Activated CD4-positive, alpha-beta T cell treated with anti-CD3 and anti-CD28 coated beads, Interleukin-2, amount 10 ng/mL, durations not matched to agents 7 days and 5 days (primary cell): ENCODE data around the gene KRTAP12-4. TPM values are rescaled to one million over a fixed set of nuclear protein-coding genes. Genes with fewer than 3 reads are reported as not detected.
"Not testable (repeated sequence)": the region's sequence is repeated elsewhere in the genome, so short reads cannot be mapped to it uniquely, and the experiment has no call there.

Experiments used
- CTCF ChIA-PET: fragments of 350-600 bp; sonication (Branson Sonifier 250); formaldehyde crosslinking; loops from one replicate; lab custom pipeline; 2021; ENCODE audit warnings: antibody characterized with exemption; lab: Charles Lee
- POLR2A ChIA-PET: fragments of 350-600 bp; sonication (Branson Sonifier 250); formaldehyde crosslinking; loops from one replicate; lab custom pipeline; 2021; ENCODE audit warnings: antibody characterized with exemption; lab: Charles Lee
- DNase-seq: peaks from one replicate; pipeline ENCODE4 v3.0.0-alpha.2; 2020
- H3K27ac Mint-ChIP-seq: one replicate; pipeline ENCODE4 v1.8.0; 2021; ENCODE audit warnings: mild to moderate bottlenecking, moderate library complexity, mixed read lengths
- H3K27me3 Mint-ChIP-seq: one replicate; pipeline ENCODE4 v1.8.0; 2021; ENCODE audit warnings: mixed read lengths
- H3K36me3 Mint-ChIP-seq: one replicate; pipeline ENCODE4 v1.8.0; 2021; ENCODE audit warnings: low read depth, mixed read lengths
- H3K4me1 Mint-ChIP-seq: one replicate; pipeline ENCODE4 v1.8.0; 2021; ENCODE audit warnings: mixed read lengths
- H3K4me3 Mint-ChIP-seq: one replicate; pipeline ENCODE4 v1.8.0; 2021; ENCODE audit warnings: mild to moderate bottlenecking, moderate library complexity, mixed read lengths
- H3K9me3 Mint-ChIP-seq: one replicate; pipeline ENCODE4 v1.8.0; 2021; ENCODE audit warnings: mixed read lengths
- total RNA-seq, 2 experiments: library from RNA; stranded (reverse); gene quantifications; one replicate each; pipeline ENCODE4 v1.2.3, GENCODE V29; 2021

KRTAP12-4 gene
- total RNA-seq, 2 experiments from 2014 or later: not detected

DNA sequence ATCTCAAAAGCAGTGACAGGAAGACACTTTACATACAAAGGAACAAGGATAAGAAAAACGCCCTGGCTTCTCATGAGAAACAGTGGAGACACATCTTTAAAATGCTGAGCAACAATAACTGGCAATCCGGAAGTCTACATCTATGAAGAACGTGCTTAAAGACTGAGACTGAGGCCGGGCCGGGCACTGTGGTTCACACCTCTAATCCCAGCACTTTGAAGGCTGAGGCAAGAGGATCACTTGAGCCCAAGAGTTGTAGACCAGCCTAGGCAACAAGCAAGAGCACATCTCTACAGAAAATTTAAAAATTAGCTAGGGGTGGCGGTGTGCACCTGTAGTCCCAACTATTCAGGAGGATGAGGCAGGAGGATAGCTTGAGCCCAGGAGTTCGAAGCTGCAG, 29.6 kb upstream of the KRTAP12-4 start:
- peaks cover 5% of the 10 kb centered on the region for H3K4me1 Mint-ChIP-seq
- H3K9me3 Mint-ChIP-seq: no peaks in the 10 kb centered on the region
- no peak overlapping the region for H3K4me3 Mint-ChIP-seq
- ChIA-PET POLR2A (no interaction called here), CTCF (interaction anchor here (1.0 kb wide), 1 partner anchor 39 kb away, joined by 3 read pairs; no protein-coding TSS in a partner anchor)
- H3K36me3 Mint-ChIP-seq: no peaks in the 10 kb centered on the region
- H3K27ac Mint-ChIP-seq: no peak overlapping the region
- no peak for DNase-seq
- peaks cover 10% of the 10 kb centered on the region for H3K27me3 Mint-ChIP-seq

DNA sequence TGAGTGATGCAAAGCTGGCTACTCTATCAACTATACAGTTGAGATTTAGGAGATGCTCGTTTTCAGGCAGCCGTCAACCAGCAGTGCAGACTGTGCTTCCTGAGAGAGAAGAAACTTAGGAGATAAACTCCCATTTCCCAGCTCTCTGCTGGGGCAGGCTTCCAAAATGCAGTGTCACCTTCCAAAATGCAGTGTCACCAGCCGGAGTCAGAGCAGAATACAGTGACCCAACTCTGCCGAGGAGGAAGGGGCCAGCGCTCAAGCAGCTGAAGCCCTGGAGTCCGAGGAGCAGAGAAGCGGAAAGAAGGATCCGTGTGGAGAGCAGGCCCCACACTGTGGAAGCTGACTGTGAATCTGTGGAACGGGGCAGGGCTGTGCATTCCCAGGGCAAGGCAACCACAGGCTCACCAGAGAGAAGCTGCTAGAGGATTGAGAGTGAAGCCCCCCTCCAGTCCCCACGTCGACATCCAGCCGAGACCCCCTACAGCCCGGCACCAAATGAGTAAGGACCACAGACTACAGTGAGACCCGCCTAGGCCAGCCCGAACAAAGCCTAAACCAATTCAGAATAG, 28.2 kb upstream of the KRTAP12-4 start:
- POLR2A ChIA-PET: no interaction called here
- no peak for DNase-seq
- Mint-ChIP-seq H3K27me3 (peaks cover 10% of the 10 kb centered on the region), H3K27ac (no peak overlapping the region), H3K4me1 (peaks cover 5% of the 10 kb centered on the region), H3K36me3 (no peaks in the 10 kb centered on the region), H3K4me3 (no peak overlapping the region), H3K9me3 (no peaks in the 10 kb centered on the region)
- CTCF ChIA-PET: interaction anchor here (1.1 kb wide), 1 partner anchor 14 kb away, joined by 3 read pairs; no protein-coding TSS in a partner anchor

DNA sequence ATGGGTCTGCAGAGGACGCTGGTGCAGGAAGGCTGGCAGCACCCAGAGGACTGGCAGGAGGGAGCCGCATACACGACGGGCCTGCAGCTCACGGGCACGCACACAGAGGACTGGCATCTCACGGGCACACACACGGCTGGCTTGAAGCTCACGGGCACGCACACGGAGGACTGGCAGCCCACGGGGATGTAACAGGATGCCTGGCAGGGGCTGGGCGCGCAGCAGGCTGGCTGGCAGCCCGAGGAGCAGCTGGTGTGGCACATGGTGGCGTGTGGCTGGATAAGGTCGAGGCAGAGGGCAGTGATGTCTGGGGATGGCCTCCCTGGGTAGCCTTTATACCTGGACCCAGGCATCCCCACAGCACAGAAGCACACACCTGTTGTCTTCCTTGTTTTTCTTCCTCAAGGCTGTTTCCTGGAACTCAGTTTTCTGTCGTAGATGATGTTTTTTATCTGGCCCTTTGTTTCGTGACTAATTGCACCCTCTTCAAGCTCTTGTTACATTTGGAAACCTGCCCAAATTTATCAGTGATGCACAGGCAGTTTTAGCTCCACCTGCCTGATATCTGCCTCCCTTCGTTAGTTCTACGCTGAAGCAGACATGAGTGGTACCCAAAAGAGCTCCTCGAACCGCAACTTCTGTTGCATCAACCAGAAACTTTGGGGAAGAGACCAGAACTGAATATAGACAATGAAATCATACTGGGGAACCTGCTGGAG, 27.6 kb upstream of the KRTAP12-4 start, which contains the start of gene KRTAP12-1:
Gene KRTAP12-1, minus strand, starts transcription at position 303 of the 719 bp plus-strand sequence. Its CDS starts 40 bp downstream, at position 263.
- CTCF ChIA-PET: interaction anchor here (1.1 kb wide), 1 partner anchor 13 kb away, joined by 3 read pairs; no protein-coding TSS in a partner anchor
- no peaks in the 10 kb centered on the region for H3K9me3 Mint-ChIP-seq
- H3K27ac Mint-ChIP-seq: no peak within 1 kb of the TSS
- no peaks in the 10 kb centered on the region for H3K36me3 Mint-ChIP-seq
- POLR2A ChIA-PET: no interaction called here
- H3K4me3 Mint-ChIP-seq: no peak within 1 kb of the TSS
- DNase-seq: no peak
- H3K4me1 Mint-ChIP-seq: peaks cover 5% of the 10 kb centered on the region
- H3K27me3 Mint-ChIP-seq: peaks cover 10% of the 10 kb centered on the region

DNA sequence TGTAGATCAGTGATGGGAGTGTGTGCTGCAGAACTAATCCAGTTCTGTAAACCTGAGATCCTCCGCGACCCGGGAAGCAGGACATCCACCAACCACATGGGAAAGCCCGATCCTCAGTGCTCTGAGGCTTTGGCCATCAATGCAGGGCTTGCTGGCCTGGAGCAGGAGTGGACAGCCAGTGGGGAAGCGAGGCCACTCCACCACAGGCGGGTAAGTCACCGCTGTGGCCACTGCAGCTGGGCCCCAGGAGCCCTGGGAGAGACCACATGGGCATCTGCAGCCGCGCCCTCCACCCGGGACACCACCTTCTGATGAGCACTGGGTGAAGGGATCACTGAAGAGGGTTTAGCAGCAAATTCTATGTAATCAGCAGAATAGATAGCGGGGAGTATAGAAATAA, 26.7 kb upstream of the KRTAP12-4 start:
- no peaks in the 10 kb centered on the region for H3K9me3 Mint-ChIP-seq
- H3K4me3 Mint-ChIP-seq: no peak overlapping the region
- no peak for DNase-seq
- CTCF ChIA-PET: no interaction called here
- H3K27me3 Mint-ChIP-seq: peaks cover 10% of the 10 kb centered on the region
- H3K27ac Mint-ChIP-seq: no peak overlapping the region
- H3K36me3 Mint-ChIP-seq: no peaks in the 10 kb centered on the region
- POLR2A ChIA-PET: no interaction called here
- peaks cover 3% of the 10 kb centered on the region for H3K4me1 Mint-ChIP-seq

DNA sequence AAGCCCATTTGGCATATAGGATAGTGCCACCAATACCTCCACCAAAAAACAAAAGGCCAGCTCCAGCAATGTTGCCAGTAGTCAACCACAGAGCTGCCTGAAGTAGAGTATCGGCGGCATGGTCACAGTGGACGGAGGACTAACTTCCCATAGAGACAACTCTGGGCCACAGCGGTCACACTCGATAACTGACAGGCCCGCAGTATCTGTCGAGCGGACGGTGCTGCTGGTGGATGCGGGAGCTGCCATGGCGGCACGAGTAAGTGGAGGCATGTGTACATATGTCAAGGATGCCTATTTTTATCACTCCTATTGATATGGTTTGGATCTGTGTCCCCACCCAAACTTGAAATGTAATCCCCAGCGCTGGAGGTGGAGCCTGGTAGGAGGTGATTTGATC, 23.4 kb upstream of the KRTAP12-4 start:
- H3K9me3 Mint-ChIP-seq: peaks cover 8% of the 10 kb centered on the region
- peaks cover 10% of the 10 kb centered on the region for H3K27me3 Mint-ChIP-seq
- CTCF ChIA-PET: interaction anchor here (0.5 kb wide), 1 partner anchor 72 kb away, joined by 3 read pairs; no protein-coding TSS in a partner anchor
- POLR2A ChIA-PET: no interaction called here
- no peak for DNase-seq
- H3K4me1 Mint-ChIP-seq: no peaks in the 10 kb centered on the region
- no peak overlapping the region for H3K27ac Mint-ChIP-seq
- peaks cover 6% of the 10 kb centered on the region for H3K36me3 Mint-ChIP-seq
- H3K4me3 Mint-ChIP-seq: no peak overlapping the region

DNA sequence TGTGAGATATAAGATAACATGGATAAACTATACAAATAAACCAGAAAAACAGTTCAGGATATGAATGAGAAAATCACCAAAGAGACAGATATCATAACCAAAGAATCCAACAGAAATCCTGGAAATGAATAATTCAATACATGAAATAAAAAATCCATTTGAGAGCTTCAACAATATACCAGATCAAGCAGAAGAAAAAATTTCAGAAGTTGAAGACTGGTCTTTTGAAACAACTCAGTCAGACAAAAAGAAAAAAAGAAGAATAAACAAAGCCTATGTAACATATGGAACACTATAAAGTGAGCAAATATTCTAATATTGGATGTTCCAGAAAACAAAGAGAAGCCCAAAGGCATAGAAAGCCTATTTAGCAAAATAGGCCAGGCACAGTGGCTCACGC, 17.5 kb upstream of the KRTAP12-4 start:
- no peak for DNase-seq
- Mint-ChIP-seq H3K4me3 (no peak overlapping the region), H3K27me3 (peaks cover 12% of the 10 kb centered on the region), H3K27ac (no peak overlapping the region), H3K9me3 (peaks cover 34% of the 10 kb centered on the region), H3K36me3 (peaks cover 12% of the 10 kb centered on the region), H3K4me1 (no peaks in the 10 kb centered on the region)
- ChIA-PET CTCF (no interaction called here), POLR2A (no interaction called here)

DNA sequence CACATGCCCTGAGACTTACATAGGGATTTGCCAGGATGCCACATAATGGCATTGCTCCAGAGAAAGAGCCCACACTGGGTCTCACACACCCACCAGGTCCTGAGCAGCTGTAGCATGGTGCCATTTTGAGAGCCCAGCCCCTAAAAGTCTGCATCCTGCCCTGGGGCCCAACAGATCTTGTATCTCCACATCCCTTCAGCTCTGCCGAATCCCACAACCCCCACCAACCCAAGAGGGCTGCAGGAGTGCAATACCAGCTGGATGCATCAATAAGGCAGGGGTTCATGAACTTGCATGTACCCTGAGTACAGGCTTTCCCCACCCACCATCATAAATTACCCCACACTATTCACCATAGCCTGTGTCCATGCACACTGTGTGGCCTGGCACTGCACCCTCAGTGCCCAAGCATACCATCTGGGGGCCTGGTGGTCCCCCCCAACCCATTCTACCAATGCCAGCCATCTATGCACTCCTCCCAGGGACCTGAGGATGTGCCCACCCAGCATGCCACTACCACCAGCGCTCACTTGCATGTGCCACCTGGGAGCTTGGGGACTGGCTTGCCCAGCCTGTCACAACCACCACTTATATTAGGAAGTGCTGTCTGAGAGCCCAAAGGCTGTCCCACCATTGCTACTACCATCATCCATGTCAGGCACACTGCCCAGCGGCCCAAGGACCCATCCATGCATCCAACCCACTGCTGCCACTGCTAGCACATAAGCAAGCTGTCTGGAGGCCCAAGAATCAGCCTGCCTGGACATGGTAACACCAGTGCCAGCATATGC, 16.4 kb upstream of the KRTAP12-4 start:
- CTCF ChIA-PET: no interaction called here
- POLR2A ChIA-PET: no interaction called here
- H3K27ac Mint-ChIP-seq: no peak overlapping the region

DNA sequence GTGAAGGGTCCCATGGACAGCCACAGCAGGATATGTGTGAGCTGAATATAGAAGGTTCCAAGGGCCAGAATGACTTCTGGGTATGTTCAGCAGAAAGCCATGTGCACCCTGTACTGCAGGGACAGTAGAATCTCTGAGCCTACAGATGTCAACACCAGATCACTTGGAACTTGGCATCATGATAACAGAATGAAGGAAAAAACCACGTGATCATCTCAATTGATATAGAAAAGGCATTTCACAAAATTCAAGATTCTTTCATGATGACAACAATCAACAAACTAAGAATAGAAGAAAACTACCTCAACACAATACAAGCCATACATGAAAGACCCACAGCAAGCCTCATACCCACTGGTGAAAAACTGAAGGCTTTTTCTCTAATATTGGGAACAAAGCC, 13.2 kb upstream of the KRTAP12-4 start:
- no peak overlapping the region for H3K27ac Mint-ChIP-seq
- H3K4me3 Mint-ChIP-seq: no peak overlapping the region
- POLR2A ChIA-PET: no interaction called here
- peaks cover 11% of the 10 kb centered on the region for H3K27me3 Mint-ChIP-seq
- H3K9me3 Mint-ChIP-seq: peaks cover 27% of the 10 kb centered on the region
- CTCF ChIA-PET: interaction anchor here (0.9 kb wide), 1 partner anchor 13 kb away, joined by 3 read pairs; the partner anchor contains the start of gene KRTAP12-4
- H3K4me1 Mint-ChIP-seq: no peaks in the 10 kb centered on the region
- peaks cover 4% of the 10 kb centered on the region for H3K36me3 Mint-ChIP-seq
- DNase-seq: no peak

More for the DNA sequence above, 16.4 kb upstream of the KRTAP12-4 start:
- Mint-ChIP-seq H3K4me3 (no peak overlapping the region), H3K36me3 (peaks cover 12% of the 10 kb centered on the region), H3K9me3 (peaks cover 34% of the 10 kb centered on the region), H3K4me1 (no peaks in the 10 kb centered on the region), H3K27me3 (peaks cover 12% of the 10 kb centered on the region)
- DNase-seq: no peak

DNA sequence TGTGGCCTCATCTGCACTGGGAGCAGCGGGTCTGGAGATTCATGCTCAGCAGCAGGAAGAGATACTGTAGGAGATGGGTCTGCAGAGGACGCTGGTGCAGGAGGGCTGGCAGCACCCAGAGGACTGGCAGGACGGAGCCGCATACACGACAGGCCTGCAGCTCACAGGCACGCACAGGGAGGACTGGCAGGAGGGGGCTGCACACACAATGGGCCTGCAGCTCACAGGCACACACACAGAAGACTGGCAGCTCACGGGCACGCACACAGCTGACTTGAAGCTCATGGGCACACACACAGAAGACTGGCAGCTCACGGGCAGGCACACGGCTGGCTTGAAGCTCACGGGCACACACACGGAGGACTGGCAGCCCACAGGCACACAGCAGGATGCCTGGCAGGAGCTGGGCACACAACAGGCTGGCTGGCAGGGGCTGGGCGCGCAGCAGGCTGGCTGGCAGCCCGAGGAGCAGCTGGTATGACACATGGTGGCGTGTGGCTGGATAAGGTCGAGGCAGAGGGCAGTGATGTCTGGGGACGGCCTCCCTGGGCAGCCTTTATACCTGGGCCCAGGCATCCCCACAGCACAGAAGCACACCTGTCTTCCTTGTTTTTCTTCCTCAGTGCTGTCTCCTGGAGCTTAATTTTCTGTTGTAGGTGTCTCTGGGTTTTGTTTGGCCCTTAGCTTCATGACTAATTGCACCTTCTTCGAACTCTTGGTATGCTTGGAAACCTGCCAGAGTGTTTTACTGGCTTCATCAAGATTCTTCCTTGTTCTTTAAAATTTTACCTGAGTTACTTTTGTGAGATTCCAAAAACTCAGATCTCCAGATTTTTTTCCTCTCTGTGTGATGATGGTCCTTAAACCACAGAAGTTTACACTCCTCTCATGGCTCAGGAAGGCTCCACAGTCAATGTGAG, 12.2 kb upstream of the KRTAP12-4 start, which contains the start of gene KRTAP12-2:
Gene KRTAP12-2, minus strand, starts transcription at position 527 of the 920 bp plus-strand sequence. Its CDS starts 41 bp downstream, at position 486.
- peaks cover 16% of the 10 kb centered on the region for H3K27me3 Mint-ChIP-seq
- DNase-seq: no peak
- peaks cover 1% of the 10 kb centered on the region for H3K36me3 Mint-ChIP-seq
- H3K27ac Mint-ChIP-seq: no peak within 1 kb of the TSS
- peaks cover 27% of the 10 kb centered on the region for H3K9me3 Mint-ChIP-seq
- ChIA-PET CTCF (interaction anchor here (0.9 to 1.0 kb wide), 2 partner anchors 12 to 93 kb away, joined by 3 to 4 read pairs; partner anchors contain the start of genes KRTAP10-4 and KRTAP12-4), POLR2A (no interaction called here)
- H3K4me3 Mint-ChIP-seq: no peak within 1 kb of the TSS
- no peaks in the 10 kb centered on the region for H3K4me1 Mint-ChIP-seq

DNA sequence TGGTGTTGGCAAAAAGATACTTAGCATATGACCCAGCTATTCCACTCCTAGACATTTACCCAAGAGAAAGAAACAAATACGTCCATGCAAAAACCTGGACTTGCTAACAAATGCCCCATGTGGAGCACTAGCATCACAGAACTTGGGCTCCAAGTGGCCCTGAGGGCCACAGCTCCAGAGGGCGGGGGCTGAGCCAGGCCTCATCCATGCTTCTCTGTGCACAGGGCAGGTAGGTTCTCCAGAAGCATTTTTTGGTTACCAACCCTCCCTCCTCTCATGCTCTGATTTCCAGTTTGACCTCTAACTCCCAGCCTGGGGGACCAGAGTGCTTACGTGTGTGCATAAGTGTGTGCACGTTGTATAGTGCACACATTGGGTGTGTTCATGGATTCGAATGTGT, 10.2 kb upstream of the KRTAP12-4 start:
- peaks cover 19% of the 10 kb centered on the region for H3K27me3 Mint-ChIP-seq
- CTCF ChIA-PET: no interaction called here

DNA sequence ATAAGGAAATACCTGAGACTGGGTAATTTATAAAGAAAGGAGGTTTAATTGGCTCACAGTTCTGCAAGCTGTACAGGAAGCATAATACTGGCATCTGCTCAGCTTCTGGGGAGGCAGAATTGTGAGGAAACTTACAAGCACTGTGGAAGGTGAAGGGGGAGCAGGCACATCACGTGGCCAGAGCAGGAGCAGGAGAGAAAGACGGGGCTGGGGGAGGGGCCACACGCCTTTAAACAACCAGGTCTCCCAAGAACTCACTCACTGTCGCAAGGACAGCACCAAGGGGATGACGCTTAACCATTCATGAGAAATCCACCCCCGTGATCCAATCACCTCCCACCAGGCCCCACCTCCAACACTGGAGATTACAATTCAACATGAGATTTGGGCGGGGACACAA, 7.1 kb upstream of the KRTAP12-4 start:
- DNase-seq, H3K4me3 Mint-ChIP-seq, CTCF ChIA-PET, H3K27ac Mint-ChIP-seq, POLR2A ChIA-PET: not testable (repeated sequence)
- H3K9me3 Mint-ChIP-seq: peaks cover 47% of the 10 kb centered on the region
- H3K4me1 Mint-ChIP-seq: peaks cover 35% of the 10 kb centered on the region
- H3K36me3 Mint-ChIP-seq: peaks cover 41% of the 10 kb centered on the region
- H3K27me3 Mint-ChIP-seq: peaks cover 11% of the 10 kb centered on the region

More for the DNA sequence above, 10.2 kb upstream of the KRTAP12-4 start:
- DNase-seq: no peak
- Mint-ChIP-seq H3K27ac (no peak overlapping the region), H3K36me3 (peaks cover 12% of the 10 kb centered on the region), H3K4me1 (peaks cover 4% of the 10 kb centered on the region), H3K9me3 (peaks cover 25% of the 10 kb centered on the region), H3K4me3 (no peak overlapping the region)
- POLR2A ChIA-PET: no interaction called here
